ENCODE results near the gene MLLT3.

GRCh38 chr9:20532584-20532983 lies 89.7 kb downstream of the MLLT3 start:
- TF ChIP-seq POLR2AphosphoS5 (IDR thresholded peaks at IDR 0.05) (no peak), POLR2A (IDR thresholded peaks at IDR 0.05) (no peak), CTCF (IDR thresholded peaks at IDR 0.05) (no peak)
